ENCODE results near the gene LRRC27.

The LRRC27 gene

GRCh38 chr10:132392811-132393694 lies 61.1 kb downstream of the LRRC27 start:
- no peak for DNase-seq

GRCh38 chr10:132393695-132394181 lies 61.7 kb downstream of the LRRC27 start:
- DNase-seq, result no peak

- no peak for DNase-seq
Measured at GRCh38 chr10:132394201-132394811, 62.3 kb downstream of the LRRC27 start.

- no peak for DNase-seq
Measured at GRCh38 chr10:132394936-132395703, 63.1 kb downstream of the LRRC27 start.

- DNase-seq, result peak in 1 of 2 experiments; percentile 14
Measured at GRCh38 chr10:132395704-132396493, 63.9 kb downstream of the LRRC27 start.

- peak; percentile 22 to 30 for DNase-seq
Measured at GRCh38 chr10:132396494-132397035, 64.6 kb downstream of the LRRC27 start.

GRCh38 chr10:132397036-132397541 lies 65.1 kb downstream of the LRRC27 start, which contains the start of gene PWWP2B:
Gene PWWP2B (plus strand): TSS chr10:132397200. CDS start chr10:132397227, 27 bp downstream.
- DNase-seq, result peak in 1 of 2 experiments; percentile 8

GRCh38 chr10:132397671-132398565 lies 65.9 kb downstream of the LRRC27 start:
- peak; percentile 21 to 38 for DNase-seq

GRCh38 chr10:132398566-132398991 lies 66.6 kb downstream of the LRRC27 start:
- no peak for DNase-seq

- no peak for DNase-seq
Measured at GRCh38 chr10:132399117-132400035, 67.4 kb downstream of the LRRC27 start.

- DNase-seq, result no peak
Measured at GRCh38 chr10:132400041-132400546, 68.1 kb downstream of the LRRC27 start.

GRCh38 chr10:132400547-132401151 lies 68.7 kb downstream of the LRRC27 start:
- DNase-seq, result no peak

- DNase-seq, result no peak
Measured at GRCh38 chr10:132401401-132402118, 69.6 kb downstream of the LRRC27 start.

- DNase-seq, result no peak
Measured at GRCh38 chr10:132402781-132403241, 70.8 kb downstream of the LRRC27 start.

GRCh38 chr10:132403511-132404168 lies 71.6 kb downstream of the LRRC27 start:
- DNase-seq, result no peak

GRCh38 chr10:132404169-132404880 lies 72.3 kb downstream of the LRRC27 start:
- DNase-seq, result no peak

All from AML-193 (cell line).